Fibroblast of pulmonary artery (primary cell): ENCODE data around the gene OR2T10.
"Not testable (repeated sequence)": the region's sequence is repeated elsewhere in the genome, so short reads cannot be mapped to it uniquely, and the experiment has no call there.

Experiments used
- DNase-seq: peaks from one replicate; pipeline ENCODE4 v3.0.0-alpha.2; 2010; ENCODE audit warnings: low read depth
- H3K4me3 ChIP-seq: replicated peaks from 2 replicates; pipeline ENCODE4 v1.5.1; 2011; ENCODE audit warnings: low read depth, mild to moderate bottlenecking, control low read depth, low read length, moderate library complexity
- CTCF ChIP-seq: IDR thresholded peaks from 2 replicates; pipeline ENCODE4 v1.5.1; 2011; ENCODE audit warnings: mild to moderate bottlenecking, control low read depth, low read length, inconsistent platforms; ENCODE audit errors: missing control alignments

OR2T10 gene

GRCh38 chr1:248597589-248597988 lies at the start of gene OR2T10:
Gene OR2T10, minus strand, starts transcription at chr1:248597700. Its CDS starts 3,932 bp downstream, at chr1:248593768.
- H3K4me3 ChIP-seq: no peak within 1 kb of the TSS
- DNase-seq: no peak
- no peak for TF ChIP-seq CTCF

GRCh38 chr1:248645178-248645577 lies 47.7 kb upstream of the OR2T10 start, which contains the start of gene OR2T35:
Gene OR2T35, minus strand, starts transcription at chr1:248645278. Its CDS starts 6,020 bp downstream, at chr1:248639258.
- DNase-seq, H3K4me3 ChIP-seq: not testable (repeated sequence)

GRCh38 chr1:248642971-248643651 lies 45.6 kb upstream of the OR2T10 start:
- H3K4me3 ChIP-seq, DNase-seq: not testable (repeated sequence)

GRCh38 chr1:248641583-248641982 lies 44.1 kb upstream of the OR2T10 start:
- DNase-seq, H3K4me3 ChIP-seq: not testable (repeated sequence)

- H3K4me3 ChIP-seq, DNase-seq: not testable (repeated sequence)
These were observed 43.4 kb upstream of the OR2T10 start for GRCh38 chr1:248640906-248641305.

- H3K4me3 ChIP-seq, DNase-seq: not testable (repeated sequence)
These were observed 42.2 kb upstream of the OR2T10 start for GRCh38 chr1:248639652-248640051.

- DNase-seq, H3K4me3 ChIP-seq: not testable (repeated sequence)
These were observed 39.1 kb upstream of the OR2T10 start for GRCh38 chr1:248636612-248637011.

GRCh38 chr1:248634991-248635390 lies 37.5 kb upstream of the OR2T10 start, which contains the start of gene OR2T11:
Gene OR2T11, minus strand, starts transcription at chr1:248635091. Its CDS starts 7,963 bp downstream, at chr1:248627128.
- not testable (repeated sequence) for DNase-seq, H3K4me3 ChIP-seq

- no peak for TF ChIP-seq CTCF
- H3K4me3 ChIP-seq: no peak overlapping the region
- no peak for DNase-seq
These were observed 34.0 kb upstream of the OR2T10 start for GRCh38 chr1:248631354-248632008.

GRCh38 chr1:248630551-248630950 lies 33.1 kb upstream of the OR2T10 start:
- no peak for TF ChIP-seq CTCF
- DNase-seq: no peak
- no peak overlapping the region for H3K4me3 ChIP-seq
